Progenitor cell of endocrine pancreas (in vitro differentiated cells): ENCODE results near the gene LRRC4. TPM values are rescaled to one million over a fixed set of nuclear protein-coding genes. Genes with fewer than 3 reads are reported as not detected.
A peak's percentile ranks its signal among the peaks of the same experiment; 100 is the strongest.

ENCODE experiments used
- DNase-seq: peaks from one replicate; pipeline ENCODE4 v3.0.0; 2021; ENCODE audit warnings: low spot score; ENCODE audit not compliant: unreplicated experiment
- H3K27ac Mint-ChIP-seq: 2 replicates; pipeline ENCODE4 v1.8.0; 2021; ENCODE audit warnings: mild to moderate bottlenecking, moderate library complexity, mixed read lengths
- H3K27me3 Mint-ChIP-seq: 2 replicates; pipeline ENCODE4 v1.8.0; 2021; ENCODE audit warnings: mixed read lengths
- H3K36me3 Mint-ChIP-seq: 2 replicates; pipeline ENCODE4 v1.8.0; 2022; ENCODE audit warnings: mixed read lengths; ENCODE audit not compliant: insufficient read depth
- H3K4me1 Mint-ChIP-seq: 2 replicates; pipeline ENCODE4 v1.8.0; 2021; ENCODE audit warnings: low read depth, mixed read lengths
- H3K4me3 Mint-ChIP-seq: 2 replicates; pipeline ENCODE4 v1.8.0; 2021; ENCODE audit warnings: low read depth, mild to moderate bottlenecking, moderate library complexity, mixed read lengths
- H3K9me3 Mint-ChIP-seq: 2 replicates; pipeline ENCODE4 v1.8.0; 2021; ENCODE audit warnings: low read depth, mixed read lengths
- CTCF ChIP-seq: fragments of 200-600 bp; sonication (generic); IDR thresholded peaks from one replicate; pipeline ENCODE4 v1.5.0; 2021; ENCODE audit warnings: antibody characterized with exemption, mild to moderate bottlenecking; ENCODE audit not compliant: unreplicated experiment
- total RNA-seq: library from RNA; stranded (reverse); gene quantifications from 2 replicates; pipeline ENCODE4 v1.2.1, GENCODE V29; 2021

Gene LRRC4
- total RNA-seq, 1 donor from 2014 or later, result 19.4 TPM

DNA sequence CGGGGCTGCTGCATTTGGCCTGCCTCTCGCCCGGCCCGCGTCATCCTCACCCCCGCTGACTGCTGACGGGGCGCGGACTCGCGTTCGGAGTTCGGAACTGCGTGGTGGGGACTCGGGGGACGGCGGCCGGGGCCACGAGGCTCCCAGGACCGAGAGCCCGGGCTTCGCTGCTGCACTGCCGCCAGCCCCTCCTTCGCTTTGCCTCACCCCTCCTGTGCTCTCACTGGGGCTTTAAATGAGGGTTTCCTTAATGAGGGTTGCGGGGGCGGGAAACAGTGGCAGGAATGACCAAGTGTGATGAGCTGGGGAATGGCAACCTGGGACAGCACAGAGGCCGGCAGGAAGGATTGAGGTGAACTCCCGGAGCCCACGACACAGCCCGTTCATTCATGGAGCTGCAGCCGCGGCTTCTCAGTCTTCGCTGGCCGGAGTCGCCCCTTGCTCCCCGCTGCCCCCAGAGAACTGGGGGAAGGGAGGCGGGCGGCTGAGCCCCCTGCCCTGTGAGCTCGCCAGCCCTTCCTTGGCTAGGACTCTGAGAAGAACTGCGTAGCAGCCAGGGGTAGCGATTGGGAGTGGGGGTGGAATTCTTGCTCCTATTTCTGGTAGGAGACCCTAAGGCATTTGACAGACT, 1.5 kb upstream of the LRRC4 start:
- Mint-ChIP-seq H3K36me3 (peaks cover 8% of the 10 kb centered on the region), H3K4me1 (peaks cover 16% of the 10 kb centered on the region), H3K27ac (peak overlapping the region; percentile 81), H3K9me3 (no peaks in the 10 kb centered on the region), H3K4me3 (peak overlapping the region; percentile 63), H3K27me3 (peaks cover 9% of the 10 kb centered on the region)
- no peak for TF ChIP-seq CTCF
- peak; percentile 32 for DNase-seq

GRCh38 chr7:128031901-128032604, 816 bp upstream of the LRRC4 start:
- peaks cover 8% of the 10 kb centered on the region for H3K36me3 Mint-ChIP-seq
- H3K4me3 Mint-ChIP-seq, result peak overlapping the region; percentile 82
- peak; percentile 37 for TF ChIP-seq CTCF
- peaks cover 9% of the 10 kb centered on the region for H3K27me3 Mint-ChIP-seq
- DNase-seq, result peak; percentile 44
- no peaks in the 10 kb centered on the region for H3K9me3 Mint-ChIP-seq
- peak overlapping the region; percentile 91 for H3K27ac Mint-ChIP-seq
- H3K4me1 Mint-ChIP-seq, result peaks cover 22% of the 10 kb centered on the region

- peaks cover 9% of the 10 kb centered on the region for H3K27me3 Mint-ChIP-seq
- H3K9me3 Mint-ChIP-seq, result no peaks in the 10 kb centered on the region
- peak overlapping the region; percentile 86 for H3K27ac Mint-ChIP-seq
- no peak for DNase-seq
- no peak for TF ChIP-seq CTCF
- peak overlapping the region; percentile 80 for H3K4me3 Mint-ChIP-seq
- peaks cover 8% of the 10 kb centered on the region for H3K36me3 Mint-ChIP-seq
- peaks cover 22% of the 10 kb centered on the region for H3K4me1 Mint-ChIP-seq
These were observed 979 bp downstream of the LRRC4 start for GRCh38 chr7:128030263-128030653.

- Mint-ChIP-seq H3K27ac (peak overlapping the region; percentile 16), H3K4me3 (peak overlapping the region; percentile 43), H3K9me3 (no peaks in the 10 kb centered on the region), H3K4me1 (peaks cover 22% of the 10 kb centered on the region), H3K36me3 (peaks cover 8% of the 10 kb centered on the region), H3K27me3 (peaks cover 9% of the 10 kb centered on the region)
- no peak for DNase-seq
- TF ChIP-seq CTCF, result no peak
These were observed 1.7 kb downstream of the LRRC4 start for GRCh38 chr7:128029405-128029995.

GRCh38 chr7:128027485-128027980, 3.7 kb downstream of the LRRC4 start:
- H3K36me3 Mint-ChIP-seq, result peaks cover 8% of the 10 kb centered on the region
- H3K4me1 Mint-ChIP-seq, result peaks cover 18% of the 10 kb centered on the region
- H3K4me3 Mint-ChIP-seq, result peak overlapping the region; percentile 40
- no peaks in the 10 kb centered on the region for H3K9me3 Mint-ChIP-seq
- no peak for DNase-seq
- TF ChIP-seq CTCF, result no peak
- no peaks in the 10 kb centered on the region for H3K27me3 Mint-ChIP-seq
- peak overlapping the region; percentile 21 for H3K27ac Mint-ChIP-seq
